LNCaP clone FGC (cell line): ENCODE data around the gene SV2C.
"Not testable (repeated sequence)": the region's sequence is repeated elsewhere in the genome, so short reads cannot be mapped to it uniquely, and the experiment has no call there.

ENCODE experiments used
- DNase-seq: peaks from one replicate; pipeline ENCODE4 v3.0.0-alpha.2; 2011; ENCODE audit warnings: low read depth
- H3K4me3 ChIP-seq: 2 replicates; pipeline ENCODE4 v1.5.1; 2011; ENCODE audit warnings: mild to moderate bottlenecking, low read depth, low read length, control low read depth
- CTCF ChIP-seq: IDR thresholded peaks from 2 replicates; pipeline ENCODE4 v1.5.1; 2012; ENCODE audit warnings: mild to moderate bottlenecking; ENCODE audit not compliant: control insufficient read depth, insufficient read depth; ENCODE audit errors: extremely low read depth

The SV2C gene

DNA sequence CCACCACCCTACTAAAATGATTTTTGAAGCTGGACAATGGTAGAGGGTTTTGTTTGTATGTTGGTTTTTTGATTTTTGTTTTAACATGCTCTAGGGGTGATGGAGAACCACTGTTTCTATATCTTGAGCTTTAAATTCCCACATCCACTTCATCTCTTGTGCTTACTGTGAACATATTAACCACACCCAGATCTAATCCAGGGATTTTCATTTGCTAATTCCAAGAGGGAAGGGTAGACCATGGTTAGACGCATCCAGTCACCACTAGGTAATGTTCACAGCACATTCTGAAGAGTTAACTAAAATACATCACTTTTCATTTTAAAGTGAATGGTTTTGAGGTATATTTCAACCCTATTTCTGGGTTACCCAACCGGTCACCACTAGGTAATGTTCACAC lies 283.4 kb downstream of the SV2C start:
- no peak for TF ChIP-seq CTCF

DNA sequence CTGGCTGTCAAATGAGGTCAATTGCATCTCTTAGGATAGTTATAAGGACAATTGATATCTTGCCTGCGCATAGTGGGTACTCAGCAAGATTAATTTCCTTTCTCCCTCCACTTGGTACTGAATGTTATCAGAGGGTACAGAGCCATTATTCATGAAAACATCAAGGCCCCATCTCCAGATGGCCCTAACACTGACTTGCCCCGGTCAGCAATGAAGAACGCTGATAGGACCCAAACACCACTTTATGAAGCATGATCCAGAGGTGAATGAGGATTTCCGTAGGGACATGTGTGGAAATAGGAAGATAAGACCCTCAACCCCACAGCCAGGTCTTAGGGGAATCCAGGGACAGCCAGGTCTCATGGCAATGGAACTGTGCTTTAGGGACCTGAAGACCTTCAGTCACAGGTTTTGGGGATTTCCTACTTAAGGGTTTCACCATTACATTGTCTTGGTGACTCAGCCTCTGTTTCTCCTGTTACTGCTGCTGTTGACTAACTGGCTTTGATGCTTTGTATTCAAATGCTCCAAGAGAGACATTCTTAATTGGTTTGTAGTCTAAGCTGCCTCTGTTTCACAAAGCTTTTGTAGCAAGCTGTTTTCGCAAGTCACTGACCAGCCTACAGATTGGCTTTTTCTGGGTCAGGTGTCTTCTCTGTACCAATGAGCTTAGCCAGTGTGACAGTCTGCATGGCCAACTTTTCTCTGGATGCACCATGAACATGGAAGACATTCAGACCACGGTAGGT lies 284.6 kb downstream of the SV2C start:
- DNase-seq: no peak
- TF ChIP-seq CTCF: no peak

More for the DNA sequence above, 283.4 kb downstream of the SV2C start:
- H3K4me3 ChIP-seq: no peak overlapping the region
- no peak for DNase-seq

DNA sequence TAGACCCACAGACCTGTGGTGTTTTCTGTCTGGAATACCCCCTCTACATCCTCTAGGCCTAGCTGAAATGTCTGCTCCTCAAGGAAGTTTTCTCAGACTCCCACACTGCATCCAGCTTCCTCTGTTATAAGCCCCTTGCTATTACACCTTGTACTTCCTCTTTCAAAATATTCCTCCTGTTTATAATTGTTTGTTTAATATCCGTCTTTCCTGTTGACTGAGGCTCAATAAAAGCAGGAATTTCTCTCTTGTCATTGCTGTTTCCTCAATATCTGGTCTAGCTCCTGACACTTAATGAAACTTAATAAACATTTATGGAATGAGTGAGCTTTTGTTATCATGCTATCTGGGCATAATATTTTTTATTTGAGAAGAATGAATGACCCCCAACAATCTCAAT lies 285.8 kb downstream of the SV2C start:
- TF ChIP-seq CTCF: no peak
- peak; percentile 70 for DNase-seq
- no peak overlapping the region for H3K4me3 ChIP-seq

More for the DNA sequence above, 284.6 kb downstream of the SV2C start:
- no peak overlapping the region for H3K4me3 ChIP-seq

- DNase-seq: peak; percentile 70
- H3K4me3 ChIP-seq: not testable (repeated sequence)
These were observed 286.5 kb downstream of the SV2C start for GRCh38 chr5:76369668-76370067.

- no peak for DNase-seq
- no peak for TF ChIP-seq CTCF
- no peak overlapping the region for H3K4me3 ChIP-seq
These were observed 288.8 kb downstream of the SV2C start for GRCh38 chr5:76371960-76372322.

DNA sequence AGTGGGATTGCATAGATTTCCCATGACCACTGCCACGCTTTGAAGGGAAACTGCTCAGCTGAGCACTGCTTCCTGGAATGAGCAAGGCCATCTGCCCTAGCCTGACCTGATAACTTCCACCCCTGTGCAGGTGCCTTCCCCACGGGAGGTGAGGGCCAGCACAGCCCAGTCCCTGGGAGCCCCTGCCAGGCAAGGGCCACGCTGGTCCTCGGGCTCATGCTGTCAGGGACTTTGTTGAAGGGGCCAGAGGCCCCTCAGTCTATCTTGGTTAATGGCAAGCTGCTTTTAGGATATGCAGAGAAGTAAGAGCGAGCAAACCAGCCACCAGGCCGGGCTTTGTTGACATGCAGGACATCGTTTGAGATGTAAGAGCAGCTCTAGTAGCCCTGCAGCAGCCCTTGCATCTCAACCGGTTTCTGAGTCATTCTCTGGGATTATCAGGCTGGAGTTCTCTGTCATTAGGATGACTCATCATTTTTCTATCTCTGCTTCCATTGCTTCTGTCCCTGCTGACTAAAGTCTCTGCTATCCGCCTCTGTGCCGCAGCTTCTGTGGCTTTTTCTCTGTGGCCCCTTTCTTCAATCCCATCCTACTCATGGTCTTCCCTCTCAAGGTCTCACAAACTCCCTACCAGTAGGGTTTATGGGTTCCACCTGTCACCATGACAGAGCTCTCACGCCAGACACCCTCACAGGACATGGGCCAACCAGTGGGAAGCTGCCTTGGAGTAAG lies 289.3 kb downstream of the SV2C start:
- no peak for TF ChIP-seq CTCF
- H3K4me3 ChIP-seq: no peak overlapping the region
- no peak for DNase-seq

DNA sequence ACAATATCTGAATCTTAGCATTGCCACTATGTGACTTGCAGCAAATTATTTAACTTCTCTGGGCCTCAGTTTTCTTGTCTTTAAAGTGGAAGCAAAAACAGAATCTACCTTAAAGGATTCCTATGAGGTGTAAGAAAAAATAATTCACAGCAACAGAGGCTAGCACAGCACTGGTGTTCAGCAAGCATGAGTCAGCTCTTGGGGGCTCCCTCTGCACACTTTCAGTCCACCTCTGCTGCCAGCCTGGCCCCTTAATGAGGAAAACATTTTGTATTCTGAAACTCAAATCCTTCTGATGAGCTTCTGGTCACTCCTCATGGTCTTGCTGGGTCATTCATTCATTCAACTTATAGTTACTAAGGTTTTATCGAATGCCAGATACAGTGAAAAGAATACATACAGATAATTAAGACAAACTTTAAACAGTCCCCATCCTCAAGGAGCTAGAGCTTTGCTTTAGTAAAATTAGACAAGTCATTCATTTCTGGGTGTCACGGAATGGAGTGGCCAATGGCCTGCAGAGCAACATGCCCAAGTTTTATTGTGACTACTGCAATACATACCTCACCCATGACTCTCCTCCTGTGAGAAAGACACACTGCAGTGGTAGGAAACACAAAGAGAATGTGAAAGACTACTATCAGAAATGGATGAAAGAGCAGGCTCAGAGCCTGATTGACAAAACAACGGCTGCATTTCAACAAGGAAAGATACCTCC lies 293.1 kb downstream of the SV2C start:
- TF ChIP-seq CTCF: no peak
- no peak for DNase-seq
- no peak overlapping the region for H3K4me3 ChIP-seq
